HEK293 (cell line): Measurements from ENCODE around the gene BMPR1A.

Experiments
- ZNF530 ChIP-seq: fragments of 450-650 bp; formaldehyde crosslinking; IDR thresholded peaks from 2 replicates; pipeline ENCODE4 v1.5.1; 2016; ENCODE audit warnings: low read depth, missing biosample characterization, missing genetic modification characterization
- ZNF544 ChIP-seq: fragments of 450-650 bp; formaldehyde crosslinking; IDR thresholded peaks from 2 replicates; pipeline ENCODE4 v1.5.0; 2017; ENCODE audit warnings: missing biosample characterization, missing genetic modification characterization
- TF ChIP-seq, protein P1 (sequence below): fragments of 450-650 bp; formaldehyde crosslinking; IDR thresholded peaks from 2 replicates; pipeline ENCODE4 v1.5.1; 2016; ENCODE audit warnings: missing biosample characterization, missing genetic modification characterization
- TF ChIP-seq, protein P2 (sequence below): fragments of 450-650 bp; formaldehyde crosslinking; IDR thresholded peaks from 2 replicates; pipeline ENCODE4 v1.5.1; 2016; ENCODE audit warnings: missing biosample characterization, missing genetic modification characterization

DNA sequence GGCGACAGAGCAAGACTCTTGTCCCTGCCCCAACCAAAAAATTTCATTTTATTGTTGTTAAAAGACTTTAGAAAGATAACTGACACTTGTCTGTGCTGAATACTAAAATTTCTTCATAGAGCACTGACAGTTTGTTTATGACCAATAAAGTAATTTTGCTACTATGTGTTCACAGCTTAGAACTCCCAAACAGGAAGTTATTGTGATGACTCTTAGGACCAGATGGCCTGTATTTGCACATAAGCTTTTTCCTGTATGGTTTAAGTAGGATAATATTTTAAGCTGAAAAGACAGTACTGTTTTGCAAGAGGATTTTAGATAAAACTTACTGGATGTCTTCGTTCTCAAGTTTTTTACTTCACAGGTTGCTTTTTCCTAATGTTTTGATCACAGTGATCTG lies 120.3 kb downstream of the BMPR1A start:
- TF ChIP-seq ZNF544 (tag by site-specific recombination) (no peak), ZNF530 (tag by site-specific recombination) (no peak)
- TF ChIP-seq, protein P1, sequence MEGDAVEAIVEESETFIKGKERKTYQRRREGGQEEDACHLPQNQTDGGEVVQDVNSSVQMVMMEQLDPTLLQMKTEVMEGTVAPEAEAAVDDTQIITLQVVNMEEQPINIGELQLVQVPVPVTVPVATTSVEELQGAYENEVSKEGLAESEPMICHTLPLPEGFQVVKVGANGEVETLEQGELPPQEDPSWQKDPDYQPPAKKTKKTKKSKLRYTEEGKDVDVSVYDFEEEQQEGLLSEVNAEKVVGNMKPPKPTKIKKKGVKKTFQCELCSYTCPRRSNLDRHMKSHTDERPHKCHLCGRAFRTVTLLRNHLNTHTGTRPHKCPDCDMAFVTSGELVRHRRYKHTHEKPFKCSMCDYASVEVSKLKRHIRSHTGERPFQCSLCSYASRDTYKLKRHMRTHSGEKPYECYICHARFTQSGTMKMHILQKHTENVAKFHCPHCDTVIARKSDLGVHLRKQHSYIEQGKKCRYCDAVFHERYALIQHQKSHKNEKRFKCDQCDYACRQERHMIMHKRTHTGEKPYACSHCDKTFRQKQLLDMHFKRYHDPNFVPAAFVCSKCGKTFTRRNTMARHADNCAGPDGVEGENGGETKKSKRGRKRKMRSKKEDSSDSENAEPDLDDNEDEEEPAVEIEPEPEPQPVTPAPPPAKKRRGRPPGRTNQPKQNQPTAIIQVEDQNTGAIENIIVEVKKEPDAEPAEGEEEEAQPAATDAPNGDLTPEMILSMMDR (tag by site-specific recombination): no peak
- TF ChIP-seq, protein P2, sequence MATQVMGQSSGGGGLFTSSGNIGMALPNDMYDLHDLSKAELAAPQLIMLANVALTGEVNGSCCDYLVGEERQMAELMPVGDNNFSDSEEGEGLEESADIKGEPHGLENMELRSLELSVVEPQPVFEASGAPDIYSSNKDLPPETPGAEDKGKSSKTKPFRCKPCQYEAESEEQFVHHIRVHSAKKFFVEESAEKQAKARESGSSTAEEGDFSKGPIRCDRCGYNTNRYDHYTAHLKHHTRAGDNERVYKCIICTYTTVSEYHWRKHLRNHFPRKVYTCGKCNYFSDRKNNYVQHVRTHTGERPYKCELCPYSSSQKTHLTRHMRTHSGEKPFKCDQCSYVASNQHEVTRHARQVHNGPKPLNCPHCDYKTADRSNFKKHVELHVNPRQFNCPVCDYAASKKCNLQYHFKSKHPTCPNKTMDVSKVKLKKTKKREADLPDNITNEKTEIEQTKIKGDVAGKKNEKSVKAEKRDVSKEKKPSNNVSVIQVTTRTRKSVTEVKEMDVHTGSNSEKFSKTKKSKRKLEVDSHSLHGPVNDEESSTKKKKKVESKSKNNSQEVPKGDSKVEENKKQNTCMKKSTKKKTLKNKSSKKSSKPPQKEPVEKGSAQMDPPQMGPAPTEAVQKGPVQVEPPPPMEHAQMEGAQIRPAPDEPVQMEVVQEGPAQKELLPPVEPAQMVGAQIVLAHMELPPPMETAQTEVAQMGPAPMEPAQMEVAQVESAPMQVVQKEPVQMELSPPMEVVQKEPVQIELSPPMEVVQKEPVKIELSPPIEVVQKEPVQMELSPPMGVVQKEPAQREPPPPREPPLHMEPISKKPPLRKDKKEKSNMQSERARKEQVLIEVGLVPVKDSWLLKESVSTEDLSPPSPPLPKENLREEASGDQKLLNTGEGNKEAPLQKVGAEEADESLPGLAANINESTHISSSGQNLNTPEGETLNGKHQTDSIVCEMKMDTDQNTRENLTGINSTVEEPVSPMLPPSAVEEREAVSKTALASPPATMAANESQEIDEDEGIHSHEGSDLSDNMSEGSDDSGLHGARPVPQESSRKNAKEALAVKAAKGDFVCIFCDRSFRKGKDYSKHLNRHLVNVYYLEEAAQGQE (tag by site-specific recombination): no peak
